SK-N-MC (cell line): ENCODE data around the gene MB21D2.

Experiments
- EZH2 ChIP-seq: fragments of 200-600 bp; sonication (generic); IDR thresholded peaks from one replicate; pipeline ENCODE4 v1.6.1; 2017; ENCODE audit warnings: antibody characterized with exemption
- FOXP2 ChIP-seq: optimal IDR thresholded peaks from 2 replicates; pipeline ENCODE3; 2011; ENCODE audit warnings: mild to moderate bottlenecking, moderate library complexity; ENCODE audit not compliant: insufficient read depth; ENCODE audit errors: extremely low read length, control extremely low read depth
- POLR2AphosphoS5 ChIP-seq: IDR thresholded peaks from 2 replicates; pipeline ENCODE4 v1.6.1; 2012; ENCODE audit warnings: mild to moderate bottlenecking, low read depth, low read length, borderline replicate concordance

DNA sequence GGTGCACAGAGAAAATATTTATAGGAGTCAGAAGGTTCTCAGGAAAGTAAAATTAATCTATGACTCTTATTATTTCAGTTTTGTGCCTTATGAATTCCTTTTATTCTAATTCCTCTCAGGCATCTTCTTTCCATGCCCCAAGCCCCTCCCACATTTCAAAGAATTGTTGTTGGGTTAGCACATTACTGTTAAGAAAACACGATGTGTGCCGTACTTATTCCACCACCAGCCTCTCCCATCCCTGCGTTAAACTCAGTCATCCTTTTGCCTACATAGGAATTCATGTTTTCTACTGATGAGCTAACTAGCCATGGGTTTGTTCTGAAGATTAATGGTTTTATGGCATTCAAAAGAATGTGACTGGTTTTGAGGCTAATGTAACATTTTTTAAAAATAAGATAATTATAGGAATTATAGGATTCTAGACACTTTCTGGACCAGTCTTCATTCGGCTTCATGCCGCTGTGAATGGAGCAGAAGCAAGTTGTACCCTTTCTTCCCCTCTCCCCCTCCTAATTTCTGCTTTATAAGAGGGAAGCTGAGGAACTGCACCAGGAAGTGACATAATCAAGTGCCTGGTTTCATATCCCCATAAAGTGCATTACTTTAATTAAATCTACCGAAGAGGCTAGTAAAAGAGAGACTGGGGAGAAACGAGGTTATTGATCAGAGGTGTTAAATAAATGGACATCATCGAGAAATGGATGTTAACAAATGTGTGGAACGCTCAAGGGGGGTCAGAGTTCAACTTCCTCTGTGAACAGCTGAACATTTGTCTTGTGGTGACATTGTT lies 12.3 kb upstream of the MB21D2 start:
- no peak for TF ChIP-seq EZH2
- no peak for TF ChIP-seq POLR2AphosphoS5
- no peak for TF ChIP-seq FOXP2
